Endothelial cell of umbilical vein (primary cell): ENCODE results near the gene TOP3A. TPM values are rescaled to one million over a fixed set of nuclear protein-coding genes. Genes with fewer than 3 reads are reported as not detected.

ENCODE experiments used
- BruUV-seq: library from RNA; stranded (reverse); fragments of 400-500 nt; replicated peaks from 2 replicates; lab custom pipeline; 2021; lab: Mats Ljungman, UMichigan
- CTCF ChIA-PET: fragments of 300-600, 350-600 bp; sonication (Branson Sonifier 250); formaldehyde crosslinking; loops from one replicate; lab custom pipeline; 2021; ENCODE audit warnings: antibody characterized with exemption, inconsistent platforms; lab: Charles Lee
- POLR2A ChIA-PET: fragments of 300-600, 350-600 bp; sonication (Branson Sonifier 250); formaldehyde crosslinking; loops from one replicate; lab custom pipeline; 2021; ENCODE audit warnings: antibody characterized with exemption, inconsistent platforms; lab: Charles Lee
- DNase-seq: peaks from one replicate; pipeline ENCODE4 v3.0.0-alpha.2; 2011; ENCODE audit warnings: low read depth, low spot score
- FAIRE-seq: peaks from 2 replicates; lab custom pipeline; 2011; peaks lifted over from hg19 to GRCh38; lab: Jason Lieb, UNC
- H2AFZ ChIP-seq: 2 replicates; pipeline ENCODE4 v1.6.0; 2012; ENCODE audit warnings: low read depth, low read length, control low read depth, inconsistent platforms
- H3K27ac ChIP-seq: 2 replicates; pipeline ENCODE4 v1.5.1; 2011; ENCODE audit warnings: low read depth, mild to moderate bottlenecking, control low read depth, low read length, moderate library complexity; ENCODE audit not compliant: insufficient read depth
- H3K27me3 ChIP-seq, 2 experiments: 2 replicates each; pipeline versions ENCODE4 v1.6.0 to v1.6.1; 2011; ENCODE audit warnings: low read length in 2 of 2, mixed read lengths in 1 of 2; ENCODE audit not compliant: control insufficient read depth in 2 of 2, insufficient read depth in 2 of 2
- H3K36me3 ChIP-seq, 2 experiments: 2 replicates in 1 of 2; 3 replicates in 1 of 2; pipeline ENCODE4 v1.5.1; 2011; ENCODE audit warnings: low read length in 2 of 2, mild to moderate bottlenecking in 1 of 2, moderate library complexity in 1 of 2; ENCODE audit not compliant: control insufficient read depth in 2 of 2, insufficient read depth in 2 of 2; ENCODE audit errors: extremely low read depth in 1 of 2
- H3K4me1 ChIP-seq: 3 replicates; pipeline ENCODE4 v1.5.1; 2011; ENCODE audit warnings: mild to moderate bottlenecking, low read length; ENCODE audit not compliant: control insufficient read depth, insufficient read depth; ENCODE audit errors: extremely low read depth
- H3K4me2 ChIP-seq: 2 replicates; pipeline ENCODE4 v1.6.1; 2011; ENCODE audit warnings: low read length, control low read depth, mixed read lengths; ENCODE audit not compliant: insufficient read depth
- H3K4me3 ChIP-seq, 3 experiments: fragments of 200-600 bp in 1 of 3; sonication (generic), shearing (Covaris generic) in 1 of 3; replicated peaks in 1 of 3; 2 replicates each; pipeline ENCODE4 v1.5.1; 2011 to 2016; ENCODE audit warnings: control low read depth in 3 of 3, low read length in 3 of 3, mild to moderate bottlenecking in 2 of 3, inconsistent platforms in 1 of 3, low read depth in 1 of 3, moderate library complexity in 1 of 3; ENCODE audit not compliant: insufficient read depth in 1 of 3
- H3K79me2 ChIP-seq: 2 replicates; pipeline ENCODE4 v1.6.0; 2012; ENCODE audit warnings: low read length, inconsistent platforms; ENCODE audit not compliant: control insufficient read depth, insufficient read depth
- H3K9ac ChIP-seq: replicated peaks from 2 replicates; pipeline ENCODE3; 2011; ENCODE audit warnings: low read length, control low read depth; ENCODE audit not compliant: insufficient read depth; ENCODE audit errors: extremely low read depth
- H3K9me1 ChIP-seq: replicated peaks from 3 replicates; pipeline ENCODE4 v1.6.0; 2011; ENCODE audit warnings: mild to moderate bottlenecking, low read length; ENCODE audit not compliant: control insufficient read depth, insufficient read depth; ENCODE audit errors: extremely low read depth
- H3K9me3 ChIP-seq: replicated peaks from 2 replicates; pipeline ENCODE4 v1.5.1; 2012; ENCODE audit warnings: low read length, inconsistent platforms; ENCODE audit not compliant: control insufficient read depth, insufficient read depth
- H4K20me1 ChIP-seq: replicated peaks from 2 replicates; pipeline ENCODE3; 2011; ENCODE audit warnings: mild to moderate bottlenecking, low read length; ENCODE audit not compliant: control insufficient read depth, insufficient read depth; ENCODE audit errors: extremely low read depth
- CTCF ChIP-seq, 2 donors: IDR thresholded peaks; 1 replicate in 1 of 2; 2 replicates in 1 of 2; pipeline ENCODE4 v1.5.1; 2011; ENCODE audit warnings: low read length in 2 of 2, mild to moderate bottlenecking in 2 of 2, moderate library complexity in 2 of 2, control low read depth in 1 of 2, inconsistent platforms in 1 of 2, low read depth in 1 of 2; ENCODE audit not compliant: insufficient read depth in 1 of 2; ENCODE audit errors: extremely low read depth in 1 of 2
- EZH2 ChIP-seq: IDR thresholded peaks from 2 replicates; pipeline ENCODE4 v1.6.1; 2012; ENCODE audit warnings: borderline replicate concordance, low read depth, mild to moderate bottlenecking, moderate library complexity, low read length, inconsistent platforms; ENCODE audit not compliant: severe bottlenecking
- FOS ChIP-seq: IDR thresholded peaks from 2 replicates; pipeline ENCODE4 v1.6.1; 2011; ENCODE audit warnings: mild to moderate bottlenecking, low read length, moderate library complexity, borderline replicate concordance; ENCODE audit not compliant: insufficient read depth
- GATA2 ChIP-seq: IDR thresholded peaks from 2 replicates; pipeline ENCODE4 v1.7.0; 2011; ENCODE audit warnings: low read depth, mild to moderate bottlenecking, moderate library complexity, mixed read lengths, low read length; ENCODE audit not compliant: insufficient read length, insufficient read depth
- JUN ChIP-seq: IDR thresholded peaks from 2 replicates; pipeline ENCODE4 v1.6.1; 2011; ENCODE audit warnings: borderline replicate concordance, low read depth; ENCODE audit not compliant: insufficient read length, insufficient read depth
- MAX ChIP-seq: IDR thresholded peaks from 2 replicates; pipeline ENCODE4 v1.6.1; 2011; ENCODE audit not compliant: insufficient read depth, insufficient read length
- MYC ChIP-seq: IDR thresholded peaks from one replicate; pipeline ENCODE4 v1.6.1; 2011; ENCODE audit warnings: mild to moderate bottlenecking, low read depth, low read length
- POLR2A ChIP-seq: IDR thresholded peaks from 2 replicates; pipeline ENCODE4 v1.6.1; 2012; ENCODE audit warnings: low read depth, mild to moderate bottlenecking, control low read depth, low read length
- POLR2AphosphoS5 ChIP-seq: IDR thresholded peaks from 2 replicates; pipeline ENCODE4 v1.6.1; 2012; ENCODE audit warnings: low read depth, mild to moderate bottlenecking, control low read depth, low read length, moderate library complexity; ENCODE audit not compliant: insufficient read depth
- dilution Hi-C: fragments of 300-500 bp; cut with MboI; formaldehyde crosslinking; loops from one replicate; pipeline ENCODE4 v1.15.0; 2019; ENCODE audit warnings: low sequenced_read_pairs; ENCODE audit not compliant: extremely low pct_ligation_motif_present
- intact Hi-C: fragments of 100-400 bp; cut with micrococcal nuclease; formaldehyde crosslinking; loops from one replicate; pipeline ENCODE4 v1.10.0; 2022
- polyA plus RNA-seq, 4 experiments: library from polyadenylated mRNA; depleted of rRNA in 3 of 4; stranded (reverse) in 3 of 4; unstranded in 1 of 4; fragments of >200 nt; gene quantifications; 2 replicates each; pipeline versions ENCODE4 v1.2.1 to v1.2.3, GENCODE V29; 2011 to 2012; ENCODE audit warnings: missing spikeins in 1 of 4
- total RNA-seq: library from RNA; stranded (reverse); gene quantifications from 2 replicates; pipeline ENCODE4 v1.2.3, GENCODE V29; 2021

TOP3A gene
- total and polyA plus RNA-seq, 2 donors (not counting 3 experiments of a cell fraction or from before 2014, with no cell fraction given): 20.4 to 53.1 TPM

GRCh38 chr17:18328643-18329204 lies 13.9 kb upstream of the TOP3A start:
- no peaks in the 10 kb centered on the region for H3K79me2 ChIP-seq
- ChIA-PET CTCF (interaction anchor here (1.5 kb wide), 1 partner anchor 9 kb away, joined by 4 read pairs; no protein-coding TSS in a partner anchor), POLR2A (no interaction called here)
- no peak overlapping the region for H3K4me2 ChIP-seq
- no peaks in the 10 kb centered on the region for H3K9me3 ChIP-seq
- BruUV-seq: no TSS peak
- H3K36me3 ChIP-seq: peaks cover 3 to 33% of the 10 kb centered on the region in 2 experiments
- H4K20me1 ChIP-seq: no peaks in the 10 kb centered on the region
- no peaks in the 10 kb centered on the region for H3K9me1 ChIP-seq
- intact Hi-C loops (no loop called here), dilution Hi-C loops (no loop called here)
- H3K9ac ChIP-seq: no peak overlapping the region
- no peaks in the 10 kb centered on the region for H3K27me3 ChIP-seq
- no peak overlapping the region for H2AFZ ChIP-seq
- H3K4me3 ChIP-seq: no peak overlapping the region
- no peak overlapping the region for H3K27ac ChIP-seq
- FAIRE-seq (no peak), DNase-seq (no peak)
- no peaks in the 10 kb centered on the region for H3K4me1 ChIP-seq
- TF ChIP-seq FOS (no peak), MYC (no peak), MAX (no peak), POLR2A (no peak), GATA2 (no peak), CTCF (IDR thresholded peaks at IDR 0.05; ENCODE audit: extremely low read depth in 1 of 2, insufficient read depth in 1 of 2, low read depth in 1 of 2, low read length in 2 of 2) (no peak), JUN (no peak), EZH2 (no peak), POLR2AphosphoS5 (no peak)
